Measurements from ENCODE around the gene EVA1C.

Gene EVA1C

GRCh38 chr21:32412162-32413014 lies at the start of gene EVA1C:
Gene EVA1C, plus strand, starts transcription at chr21:32412706. Its CDS starts 148 bp downstream, at chr21:32412854.
- Histone ChIP-seq H3K36me3 (replicated peaks; ENCODE audit: low read depth, low read length) (no peaks in the 10 kb centered on the region), H3K27ac (ENCODE audit: low read length) (no peak within 1 kb of the TSS), H3K4me3 (ENCODE audit: low read length) (no peak within 1 kb of the TSS), H3K4me1 (ENCODE audit: low read length) (no peaks in the 10 kb centered on the region), H3K9ac (ENCODE audit: low read length) (no peak within 1 kb of the TSS), H3K27me3 (ENCODE audit: low read depth, low read length) (no peaks in the 10 kb centered on the region), H4K20me1 (ENCODE audit: insufficient read depth, low read length) (no peaks in the 10 kb centered on the region), H2AFZ (ENCODE audit: low read depth, low read length) (no peak within 1 kb of the TSS), H3K4me2 (ENCODE audit: low read length) (no peak within 1 kb of the TSS), H3K9me3 (ENCODE audit: insufficient read depth, low read length) (no peaks in the 10 kb centered on the region), H3K79me2 (ENCODE audit: low read length) (no peaks in the 10 kb centered on the region)
- TF ChIP-seq EZH2phosphoT487 (IDR thresholded peaks at IDR 0.05; ENCODE audit: low read depth) (no peak), CTCF (IDR thresholded peaks at IDR 0.05; ENCODE audit: low read depth, low read length) (no peak)

- no peak overlapping the region for H3K4me2 ChIP-seq (ENCODE audit: low read length)
- no peaks in the 10 kb centered on the region for H3K79me2 ChIP-seq (ENCODE audit: low read length)
- H3K27ac ChIP-seq (ENCODE audit: low read length) = no peak overlapping the region
- no peaks in the 10 kb centered on the region for H4K20me1 ChIP-seq (ENCODE audit: insufficient read depth, low read length)
- H3K36me3 ChIP-seq (replicated peaks; ENCODE audit: low read depth, low read length) = peaks cover 28% of the 10 kb centered on the region
- no peaks in the 10 kb centered on the region for H3K4me1 ChIP-seq (ENCODE audit: low read length)
- no peak for TF ChIP-seq EZH2phosphoT487 (IDR thresholded peaks at IDR 0.05; ENCODE audit: low read depth)
- no peak for TF ChIP-seq CTCF (IDR thresholded peaks at IDR 0.05; ENCODE audit: low read depth, low read length)
- H3K9ac ChIP-seq (ENCODE audit: low read length) = no peak overlapping the region
- no peaks in the 10 kb centered on the region for H3K9me3 ChIP-seq (ENCODE audit: insufficient read depth, low read length)
- H2AFZ ChIP-seq (ENCODE audit: low read depth, low read length) = no peak overlapping the region
- H3K27me3 ChIP-seq (ENCODE audit: low read depth, low read length) = no peaks in the 10 kb centered on the region
- no peak overlapping the region for H3K4me3 ChIP-seq (ENCODE audit: low read length)
Measured at GRCh38 chr21:32364387-32364786, 48.1 kb upstream of the EVA1C start.

GRCh38 chr21:32364796-32365195 lies 47.7 kb upstream of the EVA1C start:
- no peak overlapping the region for H3K4me3 ChIP-seq (ENCODE audit: low read length)
- no peak overlapping the region for H3K9ac ChIP-seq (ENCODE audit: low read length)
- no peak overlapping the region for H3K27ac ChIP-seq (ENCODE audit: low read length)
- H3K27me3 ChIP-seq (ENCODE audit: low read depth, low read length) = no peaks in the 10 kb centered on the region
- H3K36me3 ChIP-seq (replicated peaks; ENCODE audit: low read depth, low read length) = peaks cover 27% of the 10 kb centered on the region
- TF ChIP-seq EZH2phosphoT487 (IDR thresholded peaks at IDR 0.05; ENCODE audit: low read depth) (no peak), CTCF (IDR thresholded peaks at IDR 0.05; ENCODE audit: low read depth, low read length) (no peak)
- no peak overlapping the region for H3K4me2 ChIP-seq (ENCODE audit: low read length)
- H3K4me1 ChIP-seq (ENCODE audit: low read length) = no peaks in the 10 kb centered on the region
- H2AFZ ChIP-seq (ENCODE audit: low read depth, low read length) = no peak overlapping the region
- H3K9me3 ChIP-seq (ENCODE audit: insufficient read depth, low read length) = no peaks in the 10 kb centered on the region
- H4K20me1 ChIP-seq (ENCODE audit: insufficient read depth, low read length) = no peaks in the 10 kb centered on the region
- H3K79me2 ChIP-seq (ENCODE audit: low read length) = no peaks in the 10 kb centered on the region

- Histone ChIP-seq H3K27ac (ENCODE audit: low read length) (no peak overlapping the region), H4K20me1 (ENCODE audit: insufficient read depth, low read length) (no peaks in the 10 kb centered on the region), H3K79me2 (ENCODE audit: low read length) (no peaks in the 10 kb centered on the region), H3K9ac (ENCODE audit: low read length) (no peak overlapping the region), H3K36me3 (replicated peaks; ENCODE audit: low read depth, low read length) (peaks cover 28% of the 10 kb centered on the region), H3K4me1 (ENCODE audit: low read length) (no peaks in the 10 kb centered on the region), H2AFZ (ENCODE audit: low read depth, low read length) (no peak overlapping the region), H3K4me2 (ENCODE audit: low read length) (no peak overlapping the region), H3K27me3 (ENCODE audit: low read depth, low read length) (no peaks in the 10 kb centered on the region), H3K4me3 (ENCODE audit: low read length) (no peak overlapping the region), H3K9me3 (ENCODE audit: insufficient read depth, low read length) (no peaks in the 10 kb centered on the region)
- TF ChIP-seq EZH2phosphoT487 (IDR thresholded peaks at IDR 0.05; ENCODE audit: low read depth) = no peak
- no peak for TF ChIP-seq CTCF (IDR thresholded peaks at IDR 0.05; ENCODE audit: low read depth, low read length)
Measured at GRCh38 chr21:32366191-32366590, 46.3 kb upstream of the EVA1C start.

All from OCI-LY3 (cell line).